Nephron (organoid): Measurements from ENCODE around the gene SFR1.

Source experiments
- H3K27ac Mint-ChIP-seq, 3 experiments: 2 replicates each; pipeline ENCODE4 v1.8.0; 2020; ENCODE audit warnings: mixed read lengths in 3 of 3, mild to moderate bottlenecking in 2 of 3, moderate library complexity in 1 of 3
- H3K27me3 Mint-ChIP-seq: 2 replicates; pipeline ENCODE4 v1.8.0; 2021; ENCODE audit warnings: low read depth, mild to moderate bottlenecking, moderate library complexity, mixed read lengths
- H3K36me3 Mint-ChIP-seq: 2 replicates; pipeline ENCODE4 v1.8.0; 2020; ENCODE audit warnings: low read depth, mixed read lengths
- H3K4me1 Mint-ChIP-seq: 2 replicates; pipeline ENCODE4 v1.8.0; 2020; ENCODE audit warnings: mixed read lengths
- H3K4me3 Mint-ChIP-seq, 3 experiments: 2 replicates each; pipeline ENCODE4 v1.8.0; 2020; ENCODE audit warnings: mild to moderate bottlenecking in 3 of 3, mixed read lengths in 3 of 3, moderate library complexity in 2 of 3
- H3K9me3 Mint-ChIP-seq: 2 replicates; pipeline ENCODE4 v1.8.0; 2020; ENCODE audit warnings: mixed read lengths
- TF ChIP-seq, protein P1 (sequence below), 3 experiments: fragments of 200-600 bp; sonication (generic); IDR thresholded peaks; one replicate each; pipeline ENCODE4 v1.5.0; 2021; ENCODE audit warnings: antibody characterized with exemption in 3 of 3; ENCODE audit not compliant: unreplicated experiment in 3 of 3

SFR1 gene

DNA sequence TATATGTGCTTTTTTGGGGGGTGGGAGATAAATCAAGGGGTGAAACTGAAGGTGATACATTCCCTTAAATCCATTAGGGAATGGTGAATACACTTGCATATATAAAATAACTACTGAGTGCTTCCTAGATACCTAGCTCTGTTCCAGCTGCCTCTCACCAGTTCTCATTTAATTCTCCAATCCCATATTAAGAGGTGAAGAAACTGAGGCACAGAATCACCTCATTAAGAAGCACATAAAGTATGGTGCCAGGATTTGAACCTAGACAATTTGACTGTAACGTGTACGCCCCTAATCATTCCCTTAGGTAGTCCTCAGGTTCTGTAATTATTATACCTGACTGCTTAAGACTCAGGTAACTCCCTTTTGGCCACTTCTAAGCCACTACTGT is 1.5 kb upstream of the SFR1 start:
- H3K27ac Mint-ChIP-seq: peak overlapping the region; percentile 97 to 100 (median 100)
- peaks cover 5% of the 10 kb centered on the region for H3K27me3 Mint-ChIP-seq
- no peaks in the 10 kb centered on the region for H3K9me3 Mint-ChIP-seq
- TF ChIP-seq, protein P1, sequence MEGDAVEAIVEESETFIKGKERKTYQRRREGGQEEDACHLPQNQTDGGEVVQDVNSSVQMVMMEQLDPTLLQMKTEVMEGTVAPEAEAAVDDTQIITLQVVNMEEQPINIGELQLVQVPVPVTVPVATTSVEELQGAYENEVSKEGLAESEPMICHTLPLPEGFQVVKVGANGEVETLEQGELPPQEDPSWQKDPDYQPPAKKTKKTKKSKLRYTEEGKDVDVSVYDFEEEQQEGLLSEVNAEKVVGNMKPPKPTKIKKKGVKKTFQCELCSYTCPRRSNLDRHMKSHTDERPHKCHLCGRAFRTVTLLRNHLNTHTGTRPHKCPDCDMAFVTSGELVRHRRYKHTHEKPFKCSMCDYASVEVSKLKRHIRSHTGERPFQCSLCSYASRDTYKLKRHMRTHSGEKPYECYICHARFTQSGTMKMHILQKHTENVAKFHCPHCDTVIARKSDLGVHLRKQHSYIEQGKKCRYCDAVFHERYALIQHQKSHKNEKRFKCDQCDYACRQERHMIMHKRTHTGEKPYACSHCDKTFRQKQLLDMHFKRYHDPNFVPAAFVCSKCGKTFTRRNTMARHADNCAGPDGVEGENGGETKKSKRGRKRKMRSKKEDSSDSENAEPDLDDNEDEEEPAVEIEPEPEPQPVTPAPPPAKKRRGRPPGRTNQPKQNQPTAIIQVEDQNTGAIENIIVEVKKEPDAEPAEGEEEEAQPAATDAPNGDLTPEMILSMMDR (IDR thresholded peaks at IDR 0.05; ENCODE audit: unreplicated experiment in 3 of 3): no peak
- peaks cover 31% of the 10 kb centered on the region for H3K4me1 Mint-ChIP-seq
- peak overlapping the region; percentile 93 to 97 (median 96) for H3K4me3 Mint-ChIP-seq
- peaks cover 3% of the 10 kb centered on the region for H3K36me3 Mint-ChIP-seq

GRCh38 chr10:104120903-104121484 is 977 bp upstream of the SFR1 start:
- Mint-ChIP-seq H3K36me3 (peaks cover 3% of the 10 kb centered on the region), H3K4me3 (peak overlapping the region; percentile 93 to 97 (median 96))

GRCh38 chr10:104122225-104123107 is 495 bp downstream of the SFR1 start:
- no peaks in the 10 kb centered on the region for H3K27me3 Mint-ChIP-seq
- H3K36me3 Mint-ChIP-seq: peaks cover 3% of the 10 kb centered on the region
- peak overlapping the region; percentile 97 to 100 (median 100) for H3K27ac Mint-ChIP-seq
- TF ChIP-seq, protein P1 (IDR thresholded peaks at IDR 0.05; ENCODE audit: unreplicated experiment in 3 of 3): no peak
- H3K9me3 Mint-ChIP-seq: no peaks in the 10 kb centered on the region
- H3K4me1 Mint-ChIP-seq: peaks cover 31% of the 10 kb centered on the region
- peak overlapping the region; percentile 93 to 97 (median 96) for H3K4me3 Mint-ChIP-seq

More at GRCh38 chr10:104120903-104121484, 977 bp upstream of the SFR1 start:
- Mint-ChIP-seq H3K27ac (peak overlapping the region; percentile 97 to 100 (median 100)), H3K27me3 (peaks cover 5% of the 10 kb centered on the region), H3K9me3 (no peaks in the 10 kb centered on the region), H3K4me1 (peaks cover 31% of the 10 kb centered on the region)
- TF ChIP-seq, protein P1 (IDR thresholded peaks at IDR 0.05; ENCODE audit: unreplicated experiment in 3 of 3): no peak

GRCh38 chr10:104123397-104123796 is 1.4 kb downstream of the SFR1 start:
- Mint-ChIP-seq H3K27ac (peak overlapping the region; percentile 50 to 97 (median 55)), H3K4me3 (peak overlapping the region; percentile 93 to 97 (median 96)), H3K27me3 (no peaks in the 10 kb centered on the region), H3K4me1 (peaks cover 31% of the 10 kb centered on the region), H3K9me3 (no peaks in the 10 kb centered on the region), H3K36me3 (peaks cover 3% of the 10 kb centered on the region)
- TF ChIP-seq, protein P1 (IDR thresholded peaks at IDR 0.05; ENCODE audit: unreplicated experiment in 3 of 3): peak; percentile 25 to 36 (median 33)

DNA sequence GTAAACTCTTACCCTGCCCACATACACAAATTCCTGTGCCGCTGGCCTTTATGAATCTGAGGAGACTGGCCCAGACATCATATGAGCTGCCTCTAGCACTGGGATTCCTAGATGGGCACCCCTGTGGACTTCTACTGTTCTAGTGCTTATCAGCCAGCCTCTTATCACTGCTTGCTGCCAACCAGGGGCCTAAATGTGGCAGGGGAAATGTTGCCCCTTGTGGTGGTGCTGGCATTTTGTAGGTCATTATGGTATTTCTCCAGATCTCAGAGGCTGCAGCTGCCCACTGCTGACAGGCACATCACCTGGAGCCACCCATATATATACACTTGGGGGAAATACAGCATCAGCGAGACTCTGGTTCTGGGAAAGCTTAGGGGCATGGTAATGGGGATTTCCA is 5.4 kb downstream of the SFR1 start:
- Mint-ChIP-seq H3K4me1 (peaks cover 12% of the 10 kb centered on the region), H3K27me3 (no peaks in the 10 kb centered on the region), H3K27ac (no peak overlapping the region), H3K36me3 (peaks cover 3% of the 10 kb centered on the region), H3K4me3 (no peak overlapping the region), H3K9me3 (no peaks in the 10 kb centered on the region)
- TF ChIP-seq, protein P1 (IDR thresholded peaks at IDR 0.05; ENCODE audit: unreplicated experiment in 3 of 3): peak in 1 of 3 experiments; percentile 8
